Mammary epithelial cell (primary cell): ENCODE measurements around the gene SH3BGRL.

Experiments used
- CTCF ChIP-seq, 2 donors: IDR thresholded peaks in 1 of 2; conservative IDR thresholded peaks in 1 of 2; 2 replicates each; pipeline ENCODE4 v1.5.1; 2011 to 2012; ENCODE audit warnings: inconsistent platforms in 2 of 2, low read length in 2 of 2, mild to moderate bottlenecking in 2 of 2, control low read depth in 1 of 2, low read depth in 1 of 2; ENCODE audit not compliant: insufficient read depth in 1 of 2; ENCODE audit errors: extremely low read depth in 1 of 2
- EZH2 ChIP-seq: IDR thresholded peaks from 2 replicates; pipeline ENCODE4 v1.6.1; 2012; ENCODE audit warnings: low read length, inconsistent platforms, borderline replicate concordance

GRCh38 chrX:81229229-81229628, 27.3 kb downstream of the SH3BGRL start:
- TF ChIP-seq CTCF (conservative IDR thresholded peaks at IDR 0.05 in 1 of 2, IDR thresholded peaks at IDR 0.05 in 1 of 2; ENCODE audit: extremely low read depth in 1 of 2, insufficient read depth in 1 of 2, low read depth in 1 of 2, low read length in 2 of 2) (no peak), EZH2 (no peak)
